DMS53 (cell line): ENCODE results near the gene SCNN1G.

Experiments
- DNase-seq: peaks from one replicate; lab custom pipeline; 2025; lab: John Stamatoyannopoulos, UW

The SCNN1G gene

DNA sequence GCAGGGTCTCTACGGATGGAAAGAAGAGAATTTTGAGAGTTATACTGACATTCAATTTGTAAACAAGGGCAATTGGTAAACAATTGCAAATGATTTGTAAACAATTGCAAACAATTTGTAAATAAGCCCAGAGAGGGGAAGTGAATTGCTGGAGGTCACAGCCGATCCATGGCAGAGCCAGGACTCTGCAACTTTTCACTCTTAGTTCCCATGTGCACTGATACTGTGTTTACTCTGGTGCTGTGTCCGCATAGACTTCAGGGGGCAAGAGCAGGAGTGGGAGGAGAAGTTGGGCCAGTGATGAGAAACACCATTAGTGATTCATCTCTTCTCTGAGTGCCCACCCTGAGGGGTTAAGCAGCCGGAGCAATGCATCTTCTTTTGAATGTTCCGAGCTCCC, 14.0 kb downstream of the SCNN1G start:
- no peak for DNase-seq

DNA sequence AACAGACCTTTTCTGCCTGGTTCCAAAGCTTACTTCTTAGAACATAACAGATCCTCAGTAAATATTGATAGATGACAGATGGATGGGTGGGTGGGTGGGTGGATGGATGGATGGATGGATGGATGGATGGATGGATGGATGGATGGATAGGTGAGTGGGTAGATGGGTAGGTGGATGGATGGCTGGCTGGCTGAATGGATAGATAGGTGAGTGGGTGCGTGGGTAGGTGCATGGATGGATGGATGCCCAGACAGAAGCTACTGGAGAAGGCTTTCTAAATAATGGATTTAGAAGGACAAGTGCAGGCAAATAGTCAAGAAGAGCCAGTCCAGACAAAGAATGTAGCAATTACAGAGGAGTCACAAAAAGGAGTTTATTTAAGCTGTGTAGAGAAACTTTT, 19.6 kb downstream of the SCNN1G start:
- DNase-seq = no peak

- peak; percentile 91 for DNase-seq
Measured at GRCh38 chr16:23206986-23207385, 24.4 kb downstream of the SCNN1G start.

DNA sequence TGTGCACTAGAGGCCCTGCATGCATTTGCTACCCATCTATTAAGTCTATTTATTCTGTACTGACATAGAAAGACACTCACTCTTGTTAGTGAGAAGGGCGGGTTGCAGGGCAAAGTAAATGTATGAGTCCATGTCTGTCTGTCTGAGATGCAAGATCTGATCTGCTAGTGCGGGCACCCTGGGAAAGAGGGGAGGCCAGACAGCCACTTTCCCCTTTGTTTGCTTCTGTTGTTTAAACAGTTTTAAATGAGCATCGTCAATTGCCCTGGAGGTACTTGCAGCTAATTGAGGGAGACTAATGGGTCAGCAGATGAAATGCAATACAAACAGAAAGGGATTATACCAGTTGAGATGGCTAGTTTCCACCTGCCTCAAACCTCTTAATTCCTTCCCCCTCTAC, 24.9 kb downstream of the SCNN1G start:
- peak; percentile 91 for DNase-seq

DNA sequence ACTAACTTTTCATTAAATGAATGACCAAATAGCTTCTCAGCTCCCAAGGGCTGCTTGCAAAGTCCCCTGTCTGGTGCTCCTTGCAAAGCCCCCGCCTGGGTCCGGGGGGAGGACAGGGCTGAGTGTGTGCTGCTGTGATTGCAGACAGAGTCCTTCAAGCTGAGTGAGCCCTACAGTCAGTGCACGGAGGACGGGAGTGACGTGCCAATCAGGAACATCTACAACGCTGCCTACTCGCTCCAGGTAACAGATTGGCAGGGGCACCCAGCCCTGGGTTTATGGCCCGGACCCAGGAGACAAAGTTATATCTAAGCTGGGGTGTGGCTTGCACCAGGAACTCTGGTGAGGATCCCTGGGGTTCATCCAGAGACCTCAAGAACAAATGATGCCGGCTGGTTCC, 27.1 kb downstream of the SCNN1G start:
- DNase-seq = no peak

GRCh38 chr16:23213831-23214230, 31.3 kb downstream of the SCNN1G start:
- no peak for DNase-seq

- DNase-seq = no peak
Measured at GRCh38 chr16:23214796-23215195, 32.3 kb downstream of the SCNN1G start.

- no peak for DNase-seq
Measured at GRCh38 chr16:23215435-23215834, 32.9 kb downstream of the SCNN1G start.

- no peak for DNase-seq
Measured at GRCh38 chr16:23216658-23217246, 34.2 kb downstream of the SCNN1G start.

DNA sequence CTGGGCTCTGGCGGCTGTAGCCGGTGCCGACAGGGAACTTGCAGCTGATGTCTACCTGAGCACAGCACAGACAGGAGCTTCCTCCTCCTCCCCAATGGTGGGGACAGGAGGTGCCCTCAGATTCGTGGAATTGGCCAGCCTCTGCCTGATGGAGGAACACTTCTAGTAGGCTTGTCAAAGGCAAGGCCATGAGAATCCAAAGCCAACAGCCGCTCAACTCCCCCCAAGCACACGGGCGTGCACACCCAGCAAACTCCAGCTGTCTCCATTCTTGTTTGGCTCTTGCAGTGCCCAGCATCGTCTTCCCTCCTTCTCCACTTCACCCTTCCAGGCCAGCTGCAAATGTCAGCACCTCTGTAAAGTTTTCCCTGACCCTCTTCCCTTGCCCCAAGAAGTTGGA, 35.1 kb downstream of the SCNN1G start:
- no peak for DNase-seq

DNA sequence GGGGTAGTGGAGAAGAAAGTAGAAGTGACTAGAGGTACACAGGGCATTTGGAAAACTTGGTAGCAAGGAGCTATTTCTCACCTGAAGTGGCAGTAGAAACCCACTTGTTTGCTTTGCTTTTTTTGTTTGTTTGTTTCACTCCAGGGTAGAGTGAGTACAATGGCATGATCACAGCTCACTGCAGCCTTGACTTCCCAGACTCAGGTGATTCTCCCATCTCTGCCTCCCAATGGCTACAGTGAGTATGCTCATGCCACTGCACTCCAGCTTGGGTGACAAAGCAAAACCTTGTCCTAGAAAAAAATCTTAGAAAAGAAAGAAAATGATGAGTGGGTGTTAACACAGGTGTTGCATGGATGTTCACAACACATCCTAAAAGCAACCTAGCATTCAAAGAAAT, 40.4 kb downstream of the SCNN1G start:
- DNase-seq = peak; percentile 36

GRCh38 chr16:23223368-23223767, 40.8 kb downstream of the SCNN1G start:
- no peak for DNase-seq

DNA sequence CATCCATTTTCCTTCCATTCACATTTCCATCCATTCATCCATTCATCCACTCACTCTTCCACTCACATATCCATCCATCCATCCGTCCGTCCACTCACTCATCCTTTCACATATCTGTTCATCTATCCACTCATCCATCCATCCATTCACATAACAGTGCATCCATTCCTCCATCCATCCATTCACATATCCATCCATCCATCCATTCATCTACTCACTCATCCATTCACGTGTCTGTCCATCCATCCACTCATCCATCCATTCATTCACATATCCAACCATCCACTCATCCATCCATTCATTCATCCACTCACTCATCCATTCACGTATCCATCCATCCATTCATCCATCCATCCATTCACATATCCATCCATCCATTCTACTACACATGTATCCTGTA, 42.6 kb downstream of the SCNN1G start:
- no peak for DNase-seq

GRCh38 chr16:23225634-23226033, 43.1 kb downstream of the SCNN1G start:
- DNase-seq = no peak

DNA sequence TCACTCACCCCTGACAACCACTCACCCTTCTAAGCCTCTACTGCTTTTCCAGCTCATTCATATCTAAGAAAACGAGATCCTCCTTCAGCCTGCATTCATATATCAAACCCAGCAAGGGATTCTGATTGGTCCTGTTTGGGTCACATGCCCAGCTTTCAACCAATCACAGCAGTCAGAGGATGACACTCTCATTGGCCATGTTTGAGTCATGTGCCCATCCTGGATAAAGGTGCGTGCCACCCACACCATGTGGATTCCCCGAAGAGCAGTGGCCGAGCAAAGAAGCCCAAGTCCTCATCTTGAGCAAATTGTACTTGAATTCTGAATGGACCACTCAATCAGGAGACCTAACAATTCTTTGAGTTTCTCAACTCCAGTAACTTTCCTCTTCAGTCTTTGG, 45.0 kb downstream of the SCNN1G start:
- peak; percentile 4 for DNase-seq

- no peak for DNase-seq
Measured at GRCh38 chr16:23229714-23230113, 47.2 kb downstream of the SCNN1G start.

- peak; percentile 4 for DNase-seq
Measured at GRCh38 chr16:23232806-23233205, 50.3 kb downstream of the SCNN1G start.

DNA sequence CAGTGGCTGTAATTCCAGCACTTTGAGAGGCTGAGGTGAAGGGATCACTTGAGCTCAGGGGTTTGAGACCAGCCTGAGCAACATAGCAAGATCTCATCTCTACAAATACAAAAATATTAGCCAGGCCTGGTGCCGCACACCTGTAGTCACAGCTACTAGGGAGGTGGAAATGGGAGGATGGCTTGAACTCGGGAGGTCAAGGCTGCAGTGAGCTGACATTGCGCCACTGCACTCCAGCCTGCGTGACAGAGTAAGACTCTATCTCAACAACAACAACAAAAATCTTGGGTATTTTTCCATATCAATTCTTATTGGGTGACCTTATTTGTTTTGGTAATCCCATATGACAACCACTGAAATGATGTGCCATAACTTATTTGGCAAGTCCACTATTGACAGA, 52.6 kb downstream of the SCNN1G start:
- DNase-seq = no peak

GRCh38 chr16:23236983-23237382, 54.4 kb downstream of the SCNN1G start:
- no peak for DNase-seq

- DNase-seq = no peak
Measured at GRCh38 chr16:23240994-23241393, 58.4 kb downstream of the SCNN1G start.

DNA sequence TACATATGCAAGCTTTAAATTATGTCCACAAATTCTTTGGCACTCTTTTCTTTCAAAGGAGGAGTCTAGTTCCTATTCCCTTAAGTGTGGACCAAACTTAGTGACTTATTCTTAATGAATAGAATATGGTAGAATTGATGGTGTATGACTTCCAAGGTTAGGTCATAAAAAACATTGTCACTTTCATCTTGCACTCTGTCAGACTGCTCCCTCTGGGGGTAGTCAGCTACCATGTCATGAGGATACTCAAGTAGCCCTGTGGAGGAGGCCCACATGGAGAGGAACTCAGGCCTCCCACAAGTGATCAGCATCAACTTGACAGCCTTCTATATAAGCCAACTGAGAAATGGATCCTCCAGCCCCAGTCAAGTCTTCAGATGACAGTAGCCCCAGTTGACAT, 61.6 kb downstream of the SCNN1G start:
- DNase-seq = peak; percentile 34

- no peak for DNase-seq
Measured at GRCh38 chr16:23245268-23245667, 62.7 kb downstream of the SCNN1G start.

DNA sequence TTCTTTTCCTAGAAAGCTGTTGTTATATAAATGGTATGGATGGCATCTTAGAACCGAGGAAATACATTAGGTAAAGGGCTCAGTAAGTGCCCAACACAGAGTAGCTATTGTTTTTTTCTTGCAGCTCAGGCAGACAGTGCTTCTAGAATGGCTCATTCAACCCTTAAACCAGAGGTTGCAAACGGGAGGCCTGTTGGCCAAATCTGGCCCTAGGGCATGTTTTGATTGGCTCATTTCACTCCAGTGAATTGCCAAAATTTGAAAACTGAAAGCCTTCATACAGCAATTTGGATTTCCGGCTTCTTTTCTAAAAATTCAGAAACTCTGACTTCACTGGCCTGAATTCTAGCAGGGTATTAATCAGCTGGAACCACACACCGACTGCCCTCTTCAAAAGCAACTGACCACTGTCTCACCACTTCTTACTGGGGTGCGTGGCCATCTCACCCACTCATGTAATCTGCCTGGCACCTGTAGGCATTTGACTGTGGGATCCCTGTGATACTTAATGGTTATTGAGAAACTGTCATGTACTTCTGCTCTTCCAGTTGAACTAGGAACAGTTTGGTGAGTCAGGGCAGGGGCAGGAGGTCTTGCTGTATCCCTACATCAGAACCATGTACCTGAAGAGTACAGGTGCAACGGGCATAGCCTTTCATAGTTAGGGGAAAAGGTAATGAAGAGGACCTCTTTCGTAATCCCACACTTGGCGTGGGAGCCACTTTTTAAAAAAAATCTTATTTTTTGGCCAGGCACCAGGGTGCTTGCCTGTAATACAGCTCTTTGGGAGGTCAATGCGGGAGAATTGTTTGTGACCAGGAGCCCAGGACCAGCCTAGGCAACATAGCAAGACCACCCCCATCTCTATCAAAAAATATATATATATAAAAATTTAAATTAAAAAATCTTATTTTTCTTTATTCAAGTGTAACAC, 66.0 kb downstream of the SCNN1G start:
- DNase-seq = no peak

- no peak for DNase-seq
Measured at GRCh38 chr16:23249830-23250229, 67.3 kb downstream of the SCNN1G start.
